Measurements from ENCODE around the gene BCLAF3.

GRCh38 chrX:19964017-19964710, 26.7 kb downstream of the BCLAF3 start:
- TF ChIP-seq TCF12 (IDR thresholded peaks at IDR 0.05; ENCODE audit: low read depth) (no peak), FOXM1 (IDR thresholded peaks at IDR 0.05; ENCODE audit: borderline replicate concordance, low read depth) (no peak), TAF1 (IDR thresholded peaks at IDR 0.05; ENCODE audit: low read depth) (no peak), CEBPB (IDR thresholded peaks at IDR 0.05) (no peak), RAD21 (IDR thresholded peaks at IDR 0.05; ENCODE audit: low read depth) (no peak), MAX (IDR thresholded peaks at IDR 0.05) (no peak), YY1 (IDR thresholded peaks at IDR 0.05; ENCODE audit: low read depth) (no peak), REST (IDR thresholded peaks at IDR 0.05; ENCODE audit: low read depth) (no peak), ZBTB7A (IDR thresholded peaks at IDR 0.05; ENCODE audit: low read depth) (no peak)
